Measurements from ENCODE around the gene METTL24. TPM values are rescaled to one million over a fixed set of nuclear protein-coding genes. Genes with fewer than 3 reads are reported as not detected.

The METTL24 gene
- total RNA-seq, 1 donor from 2014 or later, result 2.3 TPM

DNA sequence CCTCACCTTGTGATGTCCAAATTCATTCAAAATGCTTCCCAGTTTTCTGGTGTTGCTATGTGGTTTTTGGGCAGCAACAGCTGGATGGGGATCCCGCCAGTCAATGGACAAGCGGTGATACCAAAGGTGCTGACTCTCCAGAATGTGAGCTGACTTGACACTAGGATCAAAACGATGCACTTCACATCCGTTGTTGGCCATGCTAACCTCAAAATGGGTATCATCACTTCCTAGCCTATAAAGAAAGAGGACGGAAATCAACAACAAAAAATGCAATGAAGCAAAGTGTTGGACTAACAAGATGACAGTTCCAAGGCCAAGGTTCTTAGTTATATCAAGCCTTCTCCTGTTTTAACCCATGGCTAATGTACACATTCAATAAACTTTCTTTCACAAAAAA, 59.2 kb downstream of the METTL24 start:
- DNase-seq (ENCODE audit: low read depth), result no peak
- TF ChIP-seq, protein P1, sequence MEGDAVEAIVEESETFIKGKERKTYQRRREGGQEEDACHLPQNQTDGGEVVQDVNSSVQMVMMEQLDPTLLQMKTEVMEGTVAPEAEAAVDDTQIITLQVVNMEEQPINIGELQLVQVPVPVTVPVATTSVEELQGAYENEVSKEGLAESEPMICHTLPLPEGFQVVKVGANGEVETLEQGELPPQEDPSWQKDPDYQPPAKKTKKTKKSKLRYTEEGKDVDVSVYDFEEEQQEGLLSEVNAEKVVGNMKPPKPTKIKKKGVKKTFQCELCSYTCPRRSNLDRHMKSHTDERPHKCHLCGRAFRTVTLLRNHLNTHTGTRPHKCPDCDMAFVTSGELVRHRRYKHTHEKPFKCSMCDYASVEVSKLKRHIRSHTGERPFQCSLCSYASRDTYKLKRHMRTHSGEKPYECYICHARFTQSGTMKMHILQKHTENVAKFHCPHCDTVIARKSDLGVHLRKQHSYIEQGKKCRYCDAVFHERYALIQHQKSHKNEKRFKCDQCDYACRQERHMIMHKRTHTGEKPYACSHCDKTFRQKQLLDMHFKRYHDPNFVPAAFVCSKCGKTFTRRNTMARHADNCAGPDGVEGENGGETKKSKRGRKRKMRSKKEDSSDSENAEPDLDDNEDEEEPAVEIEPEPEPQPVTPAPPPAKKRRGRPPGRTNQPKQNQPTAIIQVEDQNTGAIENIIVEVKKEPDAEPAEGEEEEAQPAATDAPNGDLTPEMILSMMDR (IDR thresholded peaks at IDR 0.05; ENCODE audit: insufficient read depth, low read length, poor library complexity, severe bottlenecking), result no peak
- Histone ChIP-seq H3K27me3 (ENCODE audit: control insufficient read depth, insufficient read depth, low read length) (no peaks in the 10 kb centered on the region), H3K4me3 (ENCODE audit: low read depth, low read length) (no peak overlapping the region), H3K36me3 (ENCODE audit: control insufficient read depth, insufficient read depth, low read length) (no peaks in the 10 kb centered on the region)

DNA sequence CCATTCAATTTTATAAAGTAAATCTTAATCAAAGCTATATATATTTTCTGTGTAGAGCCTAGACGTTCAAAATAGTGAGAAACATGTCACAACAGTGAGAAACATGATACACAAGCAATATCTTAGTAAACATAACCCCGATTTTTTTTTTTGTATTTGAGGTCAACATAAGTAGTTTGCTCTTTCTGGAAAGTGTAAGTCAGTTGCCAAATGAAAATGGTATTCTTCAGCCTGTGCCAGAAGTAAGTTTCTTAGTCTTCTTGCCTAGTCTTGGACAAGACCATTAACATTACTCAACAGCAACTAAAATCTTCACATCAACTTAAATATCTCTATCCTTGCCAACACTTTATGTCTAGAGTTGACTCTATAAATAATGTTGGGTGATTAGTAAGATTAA, 59.7 kb downstream of the METTL24 start:
- TF ChIP-seq, protein P1 (IDR thresholded peaks at IDR 0.05; ENCODE audit: insufficient read depth, low read length, poor library complexity, severe bottlenecking), result no peak
- no peaks in the 10 kb centered on the region for H3K36me3 ChIP-seq (ENCODE audit: control insufficient read depth, insufficient read depth, low read length)
- H3K27me3 ChIP-seq (ENCODE audit: control insufficient read depth, insufficient read depth, low read length), result no peaks in the 10 kb centered on the region
- H3K4me3 ChIP-seq (ENCODE audit: low read depth, low read length), result no peak overlapping the region
- no peak for DNase-seq (ENCODE audit: low read depth)

DNA sequence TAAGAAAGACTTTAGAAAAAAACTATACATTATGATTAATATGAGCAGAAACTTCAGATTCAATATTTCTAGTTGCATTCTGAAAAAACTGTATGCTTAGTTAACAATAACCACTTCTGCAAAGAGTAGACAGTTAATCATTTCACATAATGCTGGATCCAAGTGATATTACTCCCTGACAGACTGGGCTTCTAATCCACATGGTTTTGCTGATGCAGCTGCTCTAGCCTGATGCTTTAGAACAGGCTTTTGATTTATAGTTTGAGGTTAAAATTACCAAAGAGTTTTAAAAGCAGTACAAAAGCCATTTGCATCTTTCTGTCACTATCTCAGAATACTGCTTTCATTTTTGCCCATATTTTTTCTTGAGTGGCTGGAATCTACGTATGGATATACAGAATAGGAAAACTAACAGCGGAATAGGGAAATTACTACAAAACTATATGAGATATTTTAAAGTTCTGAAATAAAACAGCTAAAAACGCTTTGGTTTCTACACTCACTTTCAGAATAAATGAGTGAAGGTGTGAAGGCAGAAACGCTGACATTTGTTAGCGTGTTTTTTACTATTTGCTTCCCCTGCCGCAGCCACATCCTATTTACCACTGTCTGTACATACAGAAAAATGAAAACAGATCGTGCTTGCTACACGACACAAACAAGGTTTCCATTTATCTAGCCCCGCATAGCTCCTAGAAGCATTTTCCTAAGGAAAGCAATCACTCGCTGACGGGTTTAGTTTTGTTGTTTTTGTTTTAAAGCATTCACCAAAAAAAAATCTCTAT, 61.7 kb downstream of the METTL24 start:
- Histone ChIP-seq H3K27me3 (ENCODE audit: control insufficient read depth, insufficient read depth, low read length) (no peaks in the 10 kb centered on the region), H3K36me3 (ENCODE audit: control insufficient read depth, insufficient read depth, low read length) (no peaks in the 10 kb centered on the region), H3K4me3 (ENCODE audit: low read depth, low read length) (no peak overlapping the region)
- DNase-seq (ENCODE audit: low read depth), result no peak
- TF ChIP-seq, protein P1 (IDR thresholded peaks at IDR 0.05; ENCODE audit: insufficient read depth, low read length, poor library complexity, severe bottlenecking), result no peak

DNA sequence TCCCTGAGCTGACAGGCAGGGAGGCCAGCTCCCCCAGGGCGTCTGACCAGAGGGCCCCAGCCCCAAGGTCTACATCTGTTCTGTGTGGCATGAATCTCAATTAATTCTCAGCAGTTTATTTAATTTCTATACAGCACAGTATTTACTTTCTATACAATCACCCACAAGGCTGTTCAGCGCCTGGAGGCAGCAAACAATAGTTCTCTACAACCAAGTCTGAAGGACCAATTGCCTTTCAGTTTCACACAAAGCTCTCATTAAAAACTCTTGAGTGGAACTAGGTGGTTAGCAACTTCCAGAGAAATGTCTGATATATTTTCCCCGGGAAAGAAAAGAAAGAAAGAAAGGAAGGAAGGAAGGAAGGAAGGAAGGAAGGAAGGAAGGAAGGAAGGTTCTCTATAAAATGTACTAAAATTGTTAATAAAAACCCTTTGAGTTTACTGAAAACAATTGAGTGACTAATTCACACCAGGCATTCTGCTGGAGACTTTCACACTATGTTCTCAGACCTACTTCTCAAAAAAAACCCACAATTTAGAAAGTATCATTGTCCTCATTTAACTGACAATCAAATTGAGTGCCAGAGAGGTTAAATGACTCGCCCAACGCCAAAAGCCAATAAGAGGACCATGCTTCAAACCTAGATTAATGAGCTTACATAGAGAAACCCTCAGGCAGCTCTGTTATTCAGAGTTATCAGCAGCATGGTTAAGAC, 62.5 kb downstream of the METTL24 start:
- DNase-seq (ENCODE audit: low read depth), result no peak
- H3K36me3 ChIP-seq (ENCODE audit: control insufficient read depth, insufficient read depth, low read length), result no peaks in the 10 kb centered on the region
- TF ChIP-seq, protein P1 (IDR thresholded peaks at IDR 0.05; ENCODE audit: insufficient read depth, low read length, poor library complexity, severe bottlenecking), result no peak
- H3K4me3 ChIP-seq (ENCODE audit: low read depth, low read length), result no peak overlapping the region
- H3K27me3 ChIP-seq (ENCODE audit: control insufficient read depth, insufficient read depth, low read length), result no peaks in the 10 kb centered on the region

DNA sequence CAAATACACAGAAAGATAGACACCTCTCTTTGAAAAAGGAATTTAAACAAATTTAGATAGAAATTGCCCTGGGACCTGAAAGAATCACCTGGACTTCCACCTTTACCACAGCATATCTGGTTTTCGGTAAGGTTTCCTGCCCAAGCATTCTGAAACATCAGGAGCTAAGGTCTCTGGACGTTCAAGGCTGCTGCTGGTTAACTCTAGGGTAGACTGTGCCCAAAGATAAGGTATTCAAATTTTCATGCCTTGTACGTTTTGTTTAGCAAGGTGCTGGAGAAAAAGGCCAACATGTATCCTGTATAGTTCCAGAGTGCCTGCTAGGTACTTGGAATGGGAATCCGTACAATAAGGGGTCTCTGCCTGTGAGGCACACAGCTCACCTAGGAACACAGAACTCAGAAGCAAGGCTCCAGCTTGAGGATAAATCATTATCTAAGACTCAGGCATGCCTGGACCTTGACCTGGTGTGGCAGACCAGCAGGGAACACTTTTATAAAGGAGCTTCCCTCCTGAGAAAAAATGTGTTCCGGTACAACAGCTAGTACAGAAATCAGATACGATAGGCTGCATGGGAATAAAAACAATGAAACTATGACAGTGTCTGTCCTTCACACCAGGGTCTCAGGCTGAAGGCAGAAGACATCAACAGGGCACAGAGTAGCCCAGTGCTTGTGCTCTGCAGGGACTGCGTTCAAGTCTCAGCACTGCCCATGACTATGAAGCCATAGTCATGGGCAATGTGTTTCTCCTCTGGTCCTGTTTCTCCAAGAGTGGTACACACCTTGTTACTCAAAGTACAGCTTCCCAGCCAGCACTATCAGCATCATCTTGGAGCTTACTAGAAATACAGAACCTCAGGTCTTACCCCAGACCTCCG, 70.4 kb downstream of the METTL24 start:
- H3K27me3 ChIP-seq (ENCODE audit: control insufficient read depth, insufficient read depth, low read length), result no peaks in the 10 kb centered on the region
- H3K4me3 ChIP-seq (ENCODE audit: low read depth, low read length), result no peak overlapping the region
- TF ChIP-seq, protein P1 (IDR thresholded peaks at IDR 0.05; ENCODE audit: insufficient read depth, low read length, poor library complexity, severe bottlenecking), result no peak
- no peaks in the 10 kb centered on the region for H3K36me3 ChIP-seq (ENCODE audit: control insufficient read depth, insufficient read depth, low read length)
- no peak for DNase-seq (ENCODE audit: low read depth)
